ENCODE data around the gene GGA1. TPM values are rescaled to one million over a fixed set of nuclear protein-coding genes. Genes with fewer than 3 reads are reported as not detected.

Gene GGA1
- total and polyA plus RNA-seq, 2 experiments from 2014 or later, result 29.7 TPM

DNA sequence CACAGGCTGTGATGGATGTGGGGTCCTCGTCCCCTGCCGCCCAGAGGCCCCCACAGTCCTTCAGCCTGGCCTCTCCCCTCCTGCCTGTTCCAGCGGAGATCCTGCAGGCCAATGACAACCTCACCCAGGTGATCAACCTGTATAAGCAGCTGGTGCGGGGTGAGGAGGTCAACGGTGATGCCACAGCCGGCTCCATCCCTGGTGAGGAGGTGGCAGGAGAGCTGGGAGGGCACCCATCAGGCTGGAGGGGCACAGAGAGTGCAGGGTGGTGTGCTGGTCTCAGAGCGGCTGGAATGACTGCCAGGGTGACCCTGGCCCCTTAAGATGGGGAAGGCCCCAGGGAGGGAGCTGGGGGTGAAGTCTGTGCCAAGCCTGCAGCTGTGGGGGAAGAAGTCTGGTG is 16.2 kb downstream of the GGA1 start:
- H3K4me3 ChIP-seq, result no peak overlapping the region
- TF ChIP-seq EZH2phosphoT487 (IDR thresholded peaks at IDR 0.05; ENCODE audit: insufficient read depth, low read depth), result no peak
- TF ChIP-seq EZH2 (IDR thresholded peaks at IDR 0.05; ENCODE audit: insufficient read depth, poor library complexity, severe bottlenecking), result no peak
- H3K4me2 ChIP-seq (ENCODE audit: unreplicated experiment), result no peak overlapping the region
- no peak overlapping the region for H3K27ac ChIP-seq
- no peaks in the 10 kb centered on the region for H3K4me1 ChIP-seq (ENCODE audit: insufficient read depth)
- no peaks in the 10 kb centered on the region for H3K9me3 ChIP-seq (ENCODE audit: low read depth)
- no peak overlapping the region for H2AFZ ChIP-seq
- no peak for DNase-seq
- no peaks in the 10 kb centered on the region for H4K20me1 ChIP-seq (ENCODE audit: insufficient read depth)
- H3F3A ChIP-seq (ENCODE audit: insufficient read depth), result no peaks in the 10 kb centered on the region
- H3K9ac ChIP-seq, result no peak overlapping the region
- H3K79me2 ChIP-seq (ENCODE audit: insufficient read depth), result no peaks in the 10 kb centered on the region
- no peaks in the 10 kb centered on the region for H3K36me3 ChIP-seq (ENCODE audit: low read depth)
- H3K27me3 ChIP-seq (replicated peaks; ENCODE audit: insufficient read depth), result no peaks in the 10 kb centered on the region
- H3K9me2 ChIP-seq (ENCODE audit: insufficient read depth), result no peaks in the 10 kb centered on the region
- in situ Hi-C loops (cut with MboI), result loop anchor here (10.0 kb wide), 1 partner anchor 170 kb away; no protein-coding TSS in a partner anchor
- WGBS, 2 experiments (ENCODE audit: low coverage in 1 of 2, low lambda C conversion rate in 2 of 2, missing lambda C conversion rate in 2 of 2), result 98 to 99% methylated on average over 7 of the region's 7 CpGs

DNA sequence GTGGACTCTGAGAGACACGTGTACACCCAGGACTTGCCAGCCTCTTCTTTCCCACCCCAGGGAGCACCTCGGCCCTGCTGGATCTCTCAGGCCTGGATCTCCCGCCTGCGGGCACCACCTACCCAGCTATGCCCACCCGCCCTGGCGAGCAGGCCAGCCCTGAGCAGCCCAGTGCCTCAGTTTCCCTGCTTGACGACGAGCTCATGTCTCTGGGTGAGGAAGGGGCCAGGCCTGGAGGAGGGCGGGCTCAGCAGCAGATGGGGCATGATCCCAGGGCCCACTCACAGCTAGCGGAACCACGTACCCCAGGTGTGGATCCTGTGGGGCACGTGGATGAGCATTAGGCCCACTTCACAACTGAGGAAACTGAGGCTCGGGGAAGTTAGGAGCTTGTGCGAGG is 17.1 kb downstream of the GGA1 start:
- no peaks in the 10 kb centered on the region for H3K9me3 ChIP-seq (ENCODE audit: low read depth)
- H3K79me2 ChIP-seq (ENCODE audit: insufficient read depth), result no peaks in the 10 kb centered on the region
- no peaks in the 10 kb centered on the region for H3K9me2 ChIP-seq (ENCODE audit: insufficient read depth)
- H3K9ac ChIP-seq, result no peak overlapping the region
- no peak overlapping the region for H3K4me2 ChIP-seq (ENCODE audit: unreplicated experiment)
- in situ Hi-C loops (cut with MboI), result loop anchor here (10.0 kb wide), 1 partner anchor 169 kb away; no protein-coding TSS in a partner anchor
- no peaks in the 10 kb centered on the region for H3F3A ChIP-seq (ENCODE audit: insufficient read depth)
- no peak overlapping the region for H3K27ac ChIP-seq
- no peaks in the 10 kb centered on the region for H3K36me3 ChIP-seq (ENCODE audit: low read depth)
- DNase-seq, result no peak
- no peak overlapping the region for H2AFZ ChIP-seq
- no peaks in the 10 kb centered on the region for H4K20me1 ChIP-seq (ENCODE audit: insufficient read depth)
- no peak overlapping the region for H3K4me3 ChIP-seq
- no peak for TF ChIP-seq EZH2 (IDR thresholded peaks at IDR 0.05; ENCODE audit: insufficient read depth, poor library complexity, severe bottlenecking)
- TF ChIP-seq EZH2phosphoT487 (IDR thresholded peaks at IDR 0.05; ENCODE audit: insufficient read depth, low read depth), result no peak
- no peaks in the 10 kb centered on the region for H3K27me3 ChIP-seq (replicated peaks; ENCODE audit: insufficient read depth)
- H3K4me1 ChIP-seq (ENCODE audit: insufficient read depth), result no peaks in the 10 kb centered on the region
- WGBS, 2 experiments (ENCODE audit: low coverage in 1 of 2, low lambda C conversion rate in 2 of 2, missing lambda C conversion rate in 2 of 2), result 86 to 93% methylated on average over 14 of the region's 14 CpGs

- 57 to 69% methylated on average over 11 of the region's 11 CpGs for WGBS, 2 experiments (ENCODE audit: low coverage in 1 of 2, low lambda C conversion rate in 2 of 2, missing lambda C conversion rate in 2 of 2)
- no peak overlapping the region for H3K9ac ChIP-seq
Observed at GRCh38 chr22:37626144-37626543, 17.5 kb downstream of the GGA1 start.

GRCh38 chr22:37626556-37627075 is 18.0 kb downstream of the GGA1 start:
- H3K9me2 ChIP-seq (ENCODE audit: insufficient read depth), result no peaks in the 10 kb centered on the region
- H4K20me1 ChIP-seq (ENCODE audit: insufficient read depth), result no peaks in the 10 kb centered on the region
- H3K36me3 ChIP-seq (ENCODE audit: low read depth), result no peaks in the 10 kb centered on the region
- TF ChIP-seq EZH2phosphoT487 (IDR thresholded peaks at IDR 0.05; ENCODE audit: insufficient read depth, low read depth) (no peak), EZH2 (IDR thresholded peaks at IDR 0.05; ENCODE audit: insufficient read depth, poor library complexity, severe bottlenecking) (no peak)
- H3K9ac ChIP-seq, result no peak overlapping the region
- H3K9me3 ChIP-seq (ENCODE audit: low read depth), result no peaks in the 10 kb centered on the region
- in situ Hi-C loops (cut with MboI), result loop anchor here (10.0 kb wide), 1 partner anchor 168 kb away; no protein-coding TSS in a partner anchor
- H3F3A ChIP-seq (ENCODE audit: insufficient read depth), result no peaks in the 10 kb centered on the region
- no peak overlapping the region for H2AFZ ChIP-seq
- H3K79me2 ChIP-seq (ENCODE audit: insufficient read depth), result no peaks in the 10 kb centered on the region
- no peak for DNase-seq
- H3K4me2 ChIP-seq (ENCODE audit: unreplicated experiment), result no peak overlapping the region
- H3K4me1 ChIP-seq (ENCODE audit: insufficient read depth), result no peaks in the 10 kb centered on the region
- WGBS, 2 experiments (ENCODE audit: low coverage in 1 of 2, low lambda C conversion rate in 2 of 2, missing lambda C conversion rate in 2 of 2), result 63 to 66% methylated on average over 13 of the region's 13 CpGs
- no peak overlapping the region for H3K4me3 ChIP-seq
- H3K27ac ChIP-seq, result no peak overlapping the region
- no peaks in the 10 kb centered on the region for H3K27me3 ChIP-seq (replicated peaks; ENCODE audit: insufficient read depth)

More at GRCh38 chr22:37626144-37626543, 17.5 kb downstream of the GGA1 start:
- H2AFZ ChIP-seq, result no peak overlapping the region
- H4K20me1 ChIP-seq (ENCODE audit: insufficient read depth), result no peaks in the 10 kb centered on the region
- no peaks in the 10 kb centered on the region for H3K79me2 ChIP-seq (ENCODE audit: insufficient read depth)
- no peak overlapping the region for H3K4me3 ChIP-seq
- no peaks in the 10 kb centered on the region for H3K36me3 ChIP-seq (ENCODE audit: low read depth)
- no peaks in the 10 kb centered on the region for H3K9me2 ChIP-seq (ENCODE audit: insufficient read depth)
- TF ChIP-seq EZH2phosphoT487 (IDR thresholded peaks at IDR 0.05; ENCODE audit: insufficient read depth, low read depth), result no peak
- TF ChIP-seq EZH2 (IDR thresholded peaks at IDR 0.05; ENCODE audit: insufficient read depth, poor library complexity, severe bottlenecking), result no peak
- no peaks in the 10 kb centered on the region for H3K9me3 ChIP-seq (ENCODE audit: low read depth)
- H3K4me2 ChIP-seq (ENCODE audit: unreplicated experiment), result no peak overlapping the region
- DNase-seq, result no peak
- in situ Hi-C loops (cut with MboI), result loop anchor here (10.0 kb wide), 1 partner anchor 169 kb away; no protein-coding TSS in a partner anchor
- no peaks in the 10 kb centered on the region for H3K4me1 ChIP-seq (ENCODE audit: insufficient read depth)
- H3K27me3 ChIP-seq (replicated peaks; ENCODE audit: insufficient read depth), result no peaks in the 10 kb centered on the region
- H3K27ac ChIP-seq, result no peak overlapping the region
- no peaks in the 10 kb centered on the region for H3F3A ChIP-seq (ENCODE audit: insufficient read depth)
